ENCODE results near the gene PRPF31.

GRCh38 chr19:54145541-54146158 is 30.1 kb downstream of the PRPF31 start:
- TF ChIP-seq CTCF (conservative IDR thresholded peaks at IDR 0.05; ENCODE audit: low read length) (no peak), EZH2phosphoT487 (IDR thresholded peaks at IDR 0.05; ENCODE audit: borderline replicate concordance, low read depth, low read length) (no peak)
